ENCODE data around the gene NFIX. TPM values are rescaled to one million over a fixed set of nuclear protein-coding genes. Genes with fewer than 3 reads are reported as not detected.

The NFIX gene
- total and polyA plus RNA-seq, 9 of the 15 experiments (the other 6 are each of a cell fraction or from before 2014, with no cell fraction given) = 0.28 to 26.8 (median 5.4) TPM

DNA sequence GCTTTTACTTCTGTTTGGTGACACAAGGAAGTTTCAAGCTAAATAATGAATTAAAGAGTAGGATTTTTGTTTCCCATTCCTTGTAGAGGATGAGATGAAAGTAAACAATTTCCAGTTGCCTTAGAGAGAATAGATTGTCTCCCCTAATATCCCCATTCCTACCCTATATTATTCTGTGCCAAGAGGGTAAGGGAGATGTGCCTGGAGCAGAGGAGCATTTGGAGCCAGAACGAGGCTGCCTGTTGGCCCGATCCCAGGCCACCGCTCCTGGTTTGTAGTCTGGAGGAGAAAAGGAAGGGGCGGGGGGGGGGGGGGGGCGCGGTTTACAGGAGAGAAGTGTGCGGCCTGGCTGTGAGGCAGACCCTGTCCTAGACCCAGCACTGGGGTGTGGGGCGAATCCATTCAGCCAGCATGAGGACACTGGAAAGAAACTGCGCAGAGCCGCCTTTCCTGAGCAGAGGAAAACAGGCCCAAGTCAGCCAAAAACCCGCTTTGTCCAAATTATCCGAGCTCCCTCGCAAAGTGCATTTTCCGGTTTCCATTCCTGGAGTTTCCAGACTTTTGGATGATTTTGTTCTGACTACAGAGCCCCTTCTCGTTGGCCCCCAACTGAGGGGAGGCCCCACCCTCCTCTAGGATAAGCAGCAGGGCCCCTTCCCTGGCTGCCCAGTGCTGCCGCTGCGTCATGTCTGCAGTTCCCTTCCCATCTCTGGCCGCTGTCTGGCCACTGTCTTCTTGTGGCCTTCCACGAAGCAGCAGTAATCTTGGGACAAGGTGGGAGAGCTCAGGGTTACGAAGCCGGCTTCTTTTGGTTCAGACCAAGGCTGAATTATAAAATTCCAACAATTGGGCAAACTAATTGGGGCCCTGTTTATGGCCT, 23.0 kb downstream of the NFIX start:
- CTCF ChIA-PET (ENCODE audit: low intra/inter-chr PET ratio) = no interaction called here
- no peaks in the 10 kb centered on the region for H3K27me3 ChIP-seq (ENCODE audit: control insufficient read depth in 2 of 2, insufficient read depth in 2 of 2, low read length in 2 of 2)
- H3K4me1 ChIP-seq (replicated peaks in 1 of 2; ENCODE audit: control insufficient read depth in 2 of 2, insufficient read depth in 2 of 2, low read length in 2 of 2) = peaks cover 53 to 66% of the 10 kb centered on the region in 2 experiments
- TF ChIP-seq ZNF740 (CRISPR knock-in tag; IDR thresholded peaks at IDR 0.05) (no peak), ZNF740 (tag; IDR thresholded peaks at IDR 0.05) (peak in 1 of 2 experiments; percentile 58; a peak in 1 of 4 replicates), ZNF57 (CRISPR knock-in tag; IDR thresholded peaks at IDR 0.05) (no peak), WHSC1 (IDR thresholded peaks at IDR 0.05; ENCODE audit: low read length) (peak; percentile 27), SPI1 (IDR thresholded peaks at IDR 0.05; ENCODE audit: borderline replicate concordance, low read depth, low read length) (0 out of 2 replicates have a peak, but pooled peaks have one; percentile 4), ZBTB7A (IDR thresholded peaks at IDR 0.05; ENCODE audit: borderline replicate concordance, control insufficient read depth, low read depth, low read length) (peak; percentile 21; the same call in 1 of the 2 replicates), PHF8 (IDR thresholded peaks at IDR 0.05; ENCODE audit: borderline replicate concordance, low read length) (peak; percentile 24; the same call in 1 of the 2 replicates), MYNN (IDR thresholded peaks at IDR 0.05) (no peak), MYNN (CRISPR knock-in tag; IDR thresholded peaks at IDR 0.05) (no peak), POLR3G (IDR thresholded peaks at IDR 0.05; ENCODE audit: extremely low read depth, insufficient read length, insufficient replicate concordance) (no peak)
- TF ChIP-seq, protein P1, sequence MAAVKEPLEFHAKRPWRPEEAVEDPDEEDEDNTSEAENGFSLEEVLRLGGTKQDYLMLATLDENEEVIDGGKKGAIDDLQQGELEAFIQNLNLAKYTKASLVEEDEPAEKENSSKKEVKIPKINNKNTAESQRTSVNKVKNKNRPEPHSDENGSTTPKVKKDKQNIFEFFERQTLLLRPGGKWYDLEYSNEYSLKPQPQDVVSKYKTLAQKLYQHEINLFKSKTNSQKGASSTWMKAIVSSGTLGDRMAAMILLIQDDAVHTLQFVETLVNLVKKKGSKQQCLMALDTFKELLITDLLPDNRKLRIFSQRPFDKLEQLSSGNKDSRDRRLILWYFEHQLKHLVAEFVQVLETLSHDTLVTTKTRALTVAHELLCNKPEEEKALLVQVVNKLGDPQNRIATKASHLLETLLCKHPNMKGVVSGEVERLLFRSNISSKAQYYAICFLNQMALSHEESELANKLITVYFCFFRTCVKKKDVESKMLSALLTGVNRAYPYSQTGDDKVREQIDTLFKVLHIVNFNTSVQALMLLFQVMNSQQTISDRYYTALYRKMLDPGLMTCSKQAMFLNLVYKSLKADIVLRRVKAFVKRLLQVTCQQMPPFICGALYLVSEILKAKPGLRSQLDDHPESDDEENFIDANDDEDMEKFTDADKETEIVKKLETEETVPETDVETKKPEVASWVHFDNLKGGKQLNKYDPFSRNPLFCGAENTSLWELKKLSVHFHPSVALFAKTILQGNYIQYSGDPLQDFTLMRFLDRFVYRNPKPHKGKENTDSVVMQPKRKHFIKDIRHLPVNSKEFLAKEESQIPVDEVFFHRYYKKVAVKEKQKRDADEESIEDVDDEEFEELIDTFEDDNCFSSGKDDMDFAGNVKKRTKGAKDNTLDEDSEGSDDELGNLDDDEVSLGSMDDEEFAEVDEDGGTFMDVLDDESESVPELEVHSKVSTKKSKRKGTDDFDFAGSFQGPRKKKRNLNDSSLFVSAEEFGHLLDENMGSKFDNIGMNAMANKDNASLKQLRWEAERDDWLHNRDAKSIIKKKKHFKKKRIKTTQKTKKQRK (IDR thresholded peaks at IDR 0.05; ENCODE audit: borderline replicate concordance, low read depth, low read length) = no peak
- TF ChIP-seq, protein P2, sequence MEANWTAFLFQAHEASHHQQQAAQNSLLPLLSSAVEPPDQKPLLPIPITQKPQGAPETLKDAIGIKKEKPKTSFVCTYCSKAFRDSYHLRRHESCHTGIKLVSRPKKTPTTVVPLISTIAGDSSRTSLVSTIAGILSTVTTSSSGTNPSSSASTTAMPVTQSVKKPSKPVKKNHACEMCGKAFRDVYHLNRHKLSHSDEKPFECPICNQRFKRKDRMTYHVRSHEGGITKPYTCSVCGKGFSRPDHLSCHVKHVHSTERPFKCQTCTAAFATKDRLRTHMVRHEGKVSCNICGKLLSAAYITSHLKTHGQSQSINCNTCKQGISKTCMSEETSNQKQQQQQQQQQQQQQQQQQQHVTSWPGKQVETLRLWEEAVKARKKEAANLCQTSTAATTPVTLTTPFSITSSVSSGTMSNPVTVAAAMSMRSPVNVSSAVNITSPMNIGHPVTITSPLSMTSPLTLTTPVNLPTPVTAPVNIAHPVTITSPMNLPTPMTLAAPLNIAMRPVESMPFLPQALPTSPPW (CRISPR knock-in tag; IDR thresholded peaks at IDR 0.05) = peak; percentile 14; the same call in 1 of the 2 replicates

More for the DNA sequence above, 23.0 kb downstream of the NFIX start:
- in situ Hi-C loops (cut with MboI) = no loop called here
- Histone ChIP-seq H3K79me2 (ENCODE audit: control insufficient read depth, insufficient read depth, low read length) (peaks cover 92% of the 10 kb centered on the region), H4K20me1 (replicated peaks; ENCODE audit: control insufficient read depth, insufficient read depth, low read length) (no peaks in the 10 kb centered on the region), H3K27ac (ENCODE audit: extremely low read depth, low read depth, low read length) (peak overlapping the region; percentile 42; the same call in 2 of the 3 replicates), H3K9me3 (replicated peaks; ENCODE audit: control insufficient read depth, insufficient read depth, low read depth, low read length) (no peaks in the 10 kb centered on the region), H3K4me3 (no peak overlapping the region), H3K4me2 (ENCODE audit: insufficient read depth, low read length) (peak overlapping the region; percentile 39), H2AFZ (ENCODE audit: low read depth, low read length) (peak overlapping the region; percentile 33; the same call in 1 of the 2 replicates), H3K36me3 (ENCODE audit: control insufficient read depth, insufficient read depth, low read length) (no peaks in the 10 kb centered on the region), H3K9me1 (ENCODE audit: control insufficient read depth, insufficient read depth, low read length) (no peaks in the 10 kb centered on the region), H3K9ac (ENCODE audit: insufficient read depth in 1 of 2, low read depth in 2 of 2, low read length in 2 of 2) (peak overlapping the region; percentile 23 to 76; a peak in 2 of 4 replicates)
- no TSS peak for BruUV-seq (replicated peaks)
- intact Hi-C loops (cut with micrococcal nuclease) = no loop called here
- FAIRE-seq (peak; percentile 82), DNase-seq (ENCODE audit: extremely low read depth in 1 of 4, low spot score in 3 of 4) (peak; percentile 50 to 58 (median 52)), ATAC-seq (peak; percentile 44)
- POLR2A ChIA-PET = interaction anchor here (0.6 to 1.1 kb wide), 4 partner anchors 11 to 652 kb away, joined by 3 read pairs; no protein-coding TSS in a partner anchor
- 49% methylated on average over 13 of the region's 21 CpGs for WGBS (ENCODE audit: insufficient coverage, low coverage, missing lambda C conversion rate)
